ENCODE results near the gene CASZ1.

GRCh38 chr1:10594595-10595223 is 201.7 kb downstream of the CASZ1 start:
- TF ChIP-seq, protein P1, sequence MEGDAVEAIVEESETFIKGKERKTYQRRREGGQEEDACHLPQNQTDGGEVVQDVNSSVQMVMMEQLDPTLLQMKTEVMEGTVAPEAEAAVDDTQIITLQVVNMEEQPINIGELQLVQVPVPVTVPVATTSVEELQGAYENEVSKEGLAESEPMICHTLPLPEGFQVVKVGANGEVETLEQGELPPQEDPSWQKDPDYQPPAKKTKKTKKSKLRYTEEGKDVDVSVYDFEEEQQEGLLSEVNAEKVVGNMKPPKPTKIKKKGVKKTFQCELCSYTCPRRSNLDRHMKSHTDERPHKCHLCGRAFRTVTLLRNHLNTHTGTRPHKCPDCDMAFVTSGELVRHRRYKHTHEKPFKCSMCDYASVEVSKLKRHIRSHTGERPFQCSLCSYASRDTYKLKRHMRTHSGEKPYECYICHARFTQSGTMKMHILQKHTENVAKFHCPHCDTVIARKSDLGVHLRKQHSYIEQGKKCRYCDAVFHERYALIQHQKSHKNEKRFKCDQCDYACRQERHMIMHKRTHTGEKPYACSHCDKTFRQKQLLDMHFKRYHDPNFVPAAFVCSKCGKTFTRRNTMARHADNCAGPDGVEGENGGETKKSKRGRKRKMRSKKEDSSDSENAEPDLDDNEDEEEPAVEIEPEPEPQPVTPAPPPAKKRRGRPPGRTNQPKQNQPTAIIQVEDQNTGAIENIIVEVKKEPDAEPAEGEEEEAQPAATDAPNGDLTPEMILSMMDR (IDR thresholded peaks at IDR 0.05 in 2 of 3, conservative IDR thresholded peaks at IDR 0.05 in 1 of 3; ENCODE audit: insufficient read depth in 2 of 3, low read depth in 1 of 3, low read length in 3 of 3) = no peak
- TF ChIP-seq ZNF133 (CRISPR knock-in tag; IDR thresholded peaks at IDR 0.05) = no peak
- no peak for TF ChIP-seq CHD4 (IDR thresholded peaks at IDR 0.05; ENCODE audit: insufficient read depth, insufficient replicate concordance, low read depth, low read length, poor library complexity, severe bottlenecking)
- TF ChIP-seq, protein P2, sequence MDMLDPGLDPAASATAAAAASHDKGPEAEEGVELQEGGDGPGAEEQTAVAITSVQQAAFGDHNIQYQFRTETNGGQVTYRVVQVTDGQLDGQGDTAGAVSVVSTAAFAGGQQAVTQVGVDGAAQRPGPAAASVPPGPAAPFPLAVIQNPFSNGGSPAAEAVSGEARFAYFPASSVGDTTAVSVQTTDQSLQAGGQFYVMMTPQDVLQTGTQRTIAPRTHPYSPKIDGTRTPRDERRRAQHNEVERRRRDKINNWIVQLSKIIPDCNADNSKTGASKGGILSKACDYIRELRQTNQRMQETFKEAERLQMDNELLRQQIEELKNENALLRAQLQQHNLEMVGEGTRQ (CRISPR knock-in tag; IDR thresholded peaks at IDR 0.05) = no peak
- TF ChIP-seq FOXK2 (conservative IDR thresholded peaks at IDR 0.05 in 1 of 2, IDR thresholded peaks at IDR 0.05 in 1 of 2; ENCODE audit: low read depth in 2 of 2) = no peak
- no peak for TF ChIP-seq ZBED1 (IDR thresholded peaks at IDR 0.05)
- TF ChIP-seq WHSC1 (IDR thresholded peaks at IDR 0.05; ENCODE audit: low read length) = no peak
- no peak for TF ChIP-seq EP300 (IDR thresholded peaks at IDR 0.05; ENCODE audit: low read length)
- no peak for TF ChIP-seq CREB5 (CRISPR knock-in tag; IDR thresholded peaks at IDR 0.05)
- TF ChIP-seq ETV5 (CRISPR knock-in tag; IDR thresholded peaks at IDR 0.05; ENCODE audit: low read depth) = no peak
- TF ChIP-seq YBX1 (IDR thresholded peaks at IDR 0.05) = no peak
